Measurements from ENCODE around the gene ABHD17A.

GRCh38 chr19:1889907-1890306 lies 4.6 kb upstream of the ABHD17A start:
- TF ChIP-seq CTCF (IDR thresholded peaks at IDR 0.05) (no peak), POLR2A (IDR thresholded peaks at IDR 0.05) (no peak)
